CD14-positive monocyte (primary cell): ENCODE measurements around the gene TMPRSS2. TPM values are rescaled to one million over a fixed set of nuclear protein-coding genes. Genes with fewer than 3 reads are reported as not detected.

ENCODE experiments used
- DNase-seq, 3 donors: peaks; one replicate each; pipeline ENCODE4 v3.0.0-alpha.2; 2011 to 2022
- H2AFZ ChIP-seq: 2 replicates; pipeline ENCODE4 v1.6.0; 2012; ENCODE audit warnings: mild to moderate bottlenecking, low read depth, low read length, inconsistent platforms; ENCODE audit not compliant: insufficient read depth, poor library complexity, severe bottlenecking
- H3K27ac ChIP-seq, 2 donors: 1 replicate in 1 of 2; 2 replicates in 1 of 2; pipeline ENCODE4 v1.5.1; 2012 to 2013; ENCODE audit warnings: low read length in 2 of 2, control low read depth in 1 of 2, inconsistent platforms in 1 of 2, low read depth in 1 of 2, mild to moderate bottlenecking in 1 of 2
- H3K27me3 ChIP-seq, 2 donors: one replicate each; pipeline versions ENCODE4 v1.6.0 to v1.6.1; 2011 to 2013; ENCODE audit warnings: low read length in 2 of 2; ENCODE audit not compliant: control insufficient read depth in 2 of 2, insufficient read depth in 2 of 2
- H3K36me3 ChIP-seq, 2 donors: replicated peaks in 1 of 2; 1 replicate in 1 of 2; 2 replicates in 1 of 2; pipeline versions ENCODE4 v1.5.1 to v1.6.1; 2012 to 2013; ENCODE audit warnings: low read length in 2 of 2, control low read depth in 1 of 2, inconsistent platforms in 1 of 2, mild to moderate bottlenecking in 1 of 2; ENCODE audit not compliant: insufficient read depth in 2 of 2, control insufficient read depth in 1 of 2
- H3K4me1 ChIP-seq, 2 donors: 1 replicate in 1 of 2; 2 replicates in 1 of 2; pipeline versions ENCODE4 v1.5.1 to v1.6.1; 2012 to 2013; ENCODE audit warnings: low read length in 2 of 2, control low read depth in 1 of 2, inconsistent platforms in 1 of 2, mild to moderate bottlenecking in 1 of 2, moderate library complexity in 1 of 2; ENCODE audit not compliant: insufficient read depth in 2 of 2, control insufficient read depth in 1 of 2
- H3K4me2 ChIP-seq: replicated peaks from 2 replicates; pipeline ENCODE3; 2012; ENCODE audit warnings: low read length, moderate library complexity, mild to moderate bottlenecking; ENCODE audit not compliant: poor library complexity, severe bottlenecking; ENCODE audit errors: extremely low read depth
- H3K4me3 ChIP-seq, 3 experiments: fragments of 200-600 bp in 1 of 3; sonication (generic) in 1 of 3; replicated peaks in 1 of 3; 1 replicate in 2 of 3; 2 replicates in 1 of 3; pipeline ENCODE4 v1.5.1; 2011 to 2013; ENCODE audit warnings: low read length in 3 of 3, mild to moderate bottlenecking in 3 of 3, control low read depth in 2 of 3, low read depth in 2 of 3, inconsistent platforms in 1 of 3, moderate library complexity in 1 of 3
- H3K79me2 ChIP-seq: 2 replicates; pipeline ENCODE4 v1.6.0; 2012; ENCODE audit warnings: mild to moderate bottlenecking, control low read depth, inconsistent platforms, low read length, moderate library complexity; ENCODE audit not compliant: insufficient read depth
- H3K9ac ChIP-seq: 2 replicates; pipeline ENCODE4 v1.6.0; 2017; ENCODE audit warnings: low read length, mild to moderate bottlenecking; ENCODE audit not compliant: insufficient read depth, poor library complexity, severe bottlenecking
- H3K9me3 ChIP-seq, 2 donors: replicated peaks in 1 of 2; 1 replicate in 1 of 2; 2 replicates in 1 of 2; pipeline versions ENCODE4 v1.5.1 to v1.6.1; 2012 to 2013; ENCODE audit warnings: low read length in 2 of 2, control low read depth in 1 of 2; ENCODE audit not compliant: control insufficient read depth in 1 of 2, insufficient read depth in 1 of 2
- H4K20me1 ChIP-seq: 2 replicates; pipeline ENCODE4 v1.6.0; 2012; ENCODE audit warnings: mild to moderate bottlenecking, low read length, control low read depth, moderate library complexity; ENCODE audit not compliant: insufficient read depth
- H3K27ac Mint-ChIP-seq, 7 donors: one replicate each; pipeline ENCODE4 v1.8.0; 2020; ENCODE audit warnings: mild to moderate bottlenecking in 7 of 7, mixed read lengths in 7 of 7, moderate library complexity in 6 of 7, inconsistent platforms in 2 of 7
- H3K27me3 Mint-ChIP-seq, 3 donors: one replicate each; pipeline ENCODE4 v1.8.0; 2021 to 2022; ENCODE audit warnings: low read depth in 3 of 3, mild to moderate bottlenecking in 3 of 3, mixed read lengths in 3 of 3, moderate library complexity in 3 of 3, inconsistent platforms in 1 of 3
- H3K36me3 Mint-ChIP-seq, 2 donors: one replicate each; pipeline ENCODE4 v1.8.0; 2020; ENCODE audit warnings: mixed read lengths in 2 of 2, inconsistent platforms in 1 of 2, mild to moderate bottlenecking in 1 of 2
- H3K4me1 Mint-ChIP-seq: one replicate; pipeline ENCODE4 v1.8.0; 2020; ENCODE audit warnings: mild to moderate bottlenecking, mixed read lengths
- H3K4me3 Mint-ChIP-seq, 2 donors: one replicate each; pipeline ENCODE4 v1.8.0; 2020; ENCODE audit warnings: mild to moderate bottlenecking in 2 of 2, mixed read lengths in 2 of 2, moderate library complexity in 1 of 2
- H3K9me3 Mint-ChIP-seq, 7 donors: one replicate each; pipeline ENCODE4 v1.8.0; 2020 to 2022; ENCODE audit warnings: mixed read lengths in 7 of 7, mild to moderate bottlenecking in 6 of 7, moderate library complexity in 6 of 7, inconsistent platforms in 2 of 7
- WGBS: methylation state at CpG from one replicate; pipeline ENCODE4 v1.1.5; 2013; ENCODE audit warnings: missing lambda C conversion rate; ENCODE audit not compliant: insufficient coverage; 5-methylcytosine and 5-hydroxymethylcytosine counted together
- intact Hi-C, 2 donors: fragments of 100-400 bp; cut with micrococcal nuclease; formaldehyde crosslinking; loops; one replicate each; pipeline versions ENCODE4 v1.15.0 to v1.15.1; 2023
- polyA plus RNA-seq, 3 donors: library from polyadenylated mRNA; depleted of rRNA in 1 of 3; unstranded in 2 of 3; stranded (reverse) in 1 of 3; fragments of 300-500 nt in 2 of 3; fragments of >200 nt in 1 of 3; fragmentation: Illumina TruSeq in 2 of 3; gene quantifications; 1 replicate in 2 of 3; 2 replicates in 1 of 3; pipeline ENCODE4 v1.2.3, GENCODE V29; 2012 to 2021
- TF ChIP-seq, protein P1 (sequence below): fragments of 200-600 bp; IDR thresholded peaks from one replicate; pipeline ENCODE4 v1.8.0; 2022; ENCODE audit warnings: antibody characterized with exemption, mild to moderate bottlenecking

TMPRSS2 gene
- polyA plus RNA-seq, 3 donors = not detected

DNA sequence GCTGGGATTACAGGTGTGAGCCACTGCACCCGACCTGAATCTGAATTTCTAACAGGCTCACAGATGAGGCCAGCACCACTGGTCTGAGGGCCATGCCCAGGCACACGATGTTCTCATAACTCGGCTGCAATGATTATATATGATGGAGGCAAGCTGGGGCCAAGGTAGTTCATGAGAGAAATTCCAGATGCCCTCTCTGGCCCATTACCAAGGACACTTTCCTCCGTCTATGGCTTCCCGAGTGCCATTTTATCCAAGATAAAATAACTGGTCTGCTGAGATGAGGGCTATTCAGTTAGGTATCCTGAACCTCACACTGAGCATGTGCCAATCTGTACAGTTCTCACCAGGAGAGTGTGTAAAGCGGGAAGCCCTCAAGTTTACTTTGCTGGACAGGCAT is 16.5 kb downstream of the TMPRSS2 start:
- Histone ChIP-seq H3K27ac (no peak overlapping the region), H3K4me2 (no peak overlapping the region), H3K9ac (no peak overlapping the region), H2AFZ (no peak overlapping the region), H3K27me3 (no peaks in the 10 kb centered on the region), H3K4me3 (no peak overlapping the region), H3K4me1 (no peaks in the 10 kb centered on the region), H3K36me3 (no peaks in the 10 kb centered on the region), H3K9me3 (no peaks in the 10 kb centered on the region), H4K20me1 (no peaks in the 10 kb centered on the region), H3K79me2 (no peaks in the 10 kb centered on the region)
- Mint-ChIP-seq H3K27me3 (peaks cover 1 to 19% (median 12%) of the 10 kb centered on the region in 3 donors), H3K36me3 (no peaks in the 10 kb centered on the region), H3K4me3 (no peak overlapping the region), H3K27ac (no peak overlapping the region), H3K4me1 (no peaks in the 10 kb centered on the region), H3K9me3 (no peaks in the 10 kb centered on the region)
- 67% methylated on average over 2 of the region's 6 CpGs for WGBS
- TF ChIP-seq, protein P1, sequence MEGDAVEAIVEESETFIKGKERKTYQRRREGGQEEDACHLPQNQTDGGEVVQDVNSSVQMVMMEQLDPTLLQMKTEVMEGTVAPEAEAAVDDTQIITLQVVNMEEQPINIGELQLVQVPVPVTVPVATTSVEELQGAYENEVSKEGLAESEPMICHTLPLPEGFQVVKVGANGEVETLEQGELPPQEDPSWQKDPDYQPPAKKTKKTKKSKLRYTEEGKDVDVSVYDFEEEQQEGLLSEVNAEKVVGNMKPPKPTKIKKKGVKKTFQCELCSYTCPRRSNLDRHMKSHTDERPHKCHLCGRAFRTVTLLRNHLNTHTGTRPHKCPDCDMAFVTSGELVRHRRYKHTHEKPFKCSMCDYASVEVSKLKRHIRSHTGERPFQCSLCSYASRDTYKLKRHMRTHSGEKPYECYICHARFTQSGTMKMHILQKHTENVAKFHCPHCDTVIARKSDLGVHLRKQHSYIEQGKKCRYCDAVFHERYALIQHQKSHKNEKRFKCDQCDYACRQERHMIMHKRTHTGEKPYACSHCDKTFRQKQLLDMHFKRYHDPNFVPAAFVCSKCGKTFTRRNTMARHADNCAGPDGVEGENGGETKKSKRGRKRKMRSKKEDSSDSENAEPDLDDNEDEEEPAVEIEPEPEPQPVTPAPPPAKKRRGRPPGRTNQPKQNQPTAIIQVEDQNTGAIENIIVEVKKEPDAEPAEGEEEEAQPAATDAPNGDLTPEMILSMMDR = no peak
- intact Hi-C loops = no loop called here
- DNase-seq = no peak

GRCh38 chr21:41490330-41490729 is 17.6 kb downstream of the TMPRSS2 start:
- H3K9ac ChIP-seq = no peak overlapping the region
- Mint-ChIP-seq H3K36me3 (no peaks in the 10 kb centered on the region), H3K27me3 (peaks cover 1 to 16% (median 14%) of the 10 kb centered on the region in 3 donors), H3K9me3 (no peaks in the 10 kb centered on the region), H3K4me1 (no peaks in the 10 kb centered on the region), H3K4me3 (no peak overlapping the region), H3K27ac (no peak overlapping the region)
- H3K4me1 ChIP-seq = no peaks in the 10 kb centered on the region
- intact Hi-C loops = no loop called here
- H4K20me1 ChIP-seq = no peaks in the 10 kb centered on the region
- WGBS = 64% methylated on average over 2 of the region's 4 CpGs
- TF ChIP-seq, protein P1 = no peak
- no peaks in the 10 kb centered on the region for H3K9me3 ChIP-seq
- no peaks in the 10 kb centered on the region for H3K27me3 ChIP-seq
- H2AFZ ChIP-seq = no peak overlapping the region
- no peak overlapping the region for H3K27ac ChIP-seq
- no peak overlapping the region for H3K4me3 ChIP-seq
- no peak overlapping the region for H3K4me2 ChIP-seq
- H3K79me2 ChIP-seq = no peaks in the 10 kb centered on the region
- no peak for DNase-seq
- no peaks in the 10 kb centered on the region for H3K36me3 ChIP-seq
